GM12891 (cell line): ENCODE data around the gene ZCCHC4.

Source experiments
- DNase-seq: peaks from one replicate; pipeline ENCODE4 v3.0.0; 2011; ENCODE audit warnings: low spot score; ENCODE audit not compliant: insufficient read length
- FAIRE-seq: peaks from 2 replicates; lab custom pipeline; 2011; peaks lifted over from hg19 to GRCh38; lab: Jason Lieb, UNC
- PAX5 ChIP-seq: IDR thresholded peaks from 2 replicates; pipeline ENCODE4 v1.6.1; 2011; ENCODE audit warnings: low read length, moderate library complexity, mild to moderate bottlenecking; ENCODE audit not compliant: insufficient read depth, severe bottlenecking
- POLR2A ChIP-seq: IDR thresholded peaks from 2 replicates; pipeline ENCODE4 v1.6.1; 2011; ENCODE audit warnings: low read depth, low read length, control low read depth
- POLR2AphosphoS5 ChIP-seq: IDR thresholded peaks from 2 replicates; pipeline ENCODE4 v1.6.1; 2011; ENCODE audit warnings: low read depth, low read length, control low read depth
- POU2F2 ChIP-seq: IDR thresholded peaks from 2 replicates; pipeline ENCODE4 v1.6.1; 2011; ENCODE audit warnings: low read depth, mild to moderate bottlenecking, control low read depth, low read length, moderate library complexity
- SPI1 ChIP-seq: IDR thresholded peaks from 2 replicates; pipeline ENCODE4 v1.6.1; 2011; ENCODE audit warnings: low read depth, low read length, control low read depth
- TAF1 ChIP-seq: IDR thresholded peaks from 2 replicates; pipeline ENCODE4 v1.6.1; 2011; ENCODE audit warnings: low read depth, low read length, control low read depth

The ZCCHC4 gene

DNA sequence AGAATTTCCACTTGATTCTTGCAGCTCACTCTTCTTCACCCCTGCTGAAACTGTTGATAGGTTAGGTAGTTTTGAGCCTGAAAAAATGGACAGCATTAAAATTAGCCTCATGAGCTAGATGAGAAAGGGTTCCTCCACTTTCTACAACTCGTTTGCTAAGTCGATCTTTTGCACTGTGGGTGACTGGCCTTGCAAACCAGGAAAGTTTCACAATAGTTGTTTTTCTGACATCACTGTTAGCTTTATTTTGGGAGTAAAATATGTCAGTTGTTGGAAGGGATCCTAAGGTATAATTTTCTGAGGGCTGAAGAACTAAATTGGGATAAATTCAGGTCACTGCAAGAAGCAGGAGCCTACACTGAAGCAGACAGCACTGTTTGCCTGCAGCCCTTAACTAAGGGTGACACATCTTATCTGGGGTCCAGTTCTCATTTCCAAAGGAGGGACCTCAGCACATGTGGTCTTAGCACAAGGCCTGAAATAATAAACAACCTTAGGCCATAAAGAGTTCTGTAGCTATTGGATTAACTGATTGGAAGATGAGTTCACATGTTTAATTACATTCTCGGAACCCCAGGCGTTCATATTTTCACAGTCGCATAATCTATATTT, 93.6 kb downstream of the ZCCHC4 start:
- no peak for TF ChIP-seq POLR2AphosphoS5
- DNase-seq, result no peak
- FAIRE-seq, result no peak

DNA sequence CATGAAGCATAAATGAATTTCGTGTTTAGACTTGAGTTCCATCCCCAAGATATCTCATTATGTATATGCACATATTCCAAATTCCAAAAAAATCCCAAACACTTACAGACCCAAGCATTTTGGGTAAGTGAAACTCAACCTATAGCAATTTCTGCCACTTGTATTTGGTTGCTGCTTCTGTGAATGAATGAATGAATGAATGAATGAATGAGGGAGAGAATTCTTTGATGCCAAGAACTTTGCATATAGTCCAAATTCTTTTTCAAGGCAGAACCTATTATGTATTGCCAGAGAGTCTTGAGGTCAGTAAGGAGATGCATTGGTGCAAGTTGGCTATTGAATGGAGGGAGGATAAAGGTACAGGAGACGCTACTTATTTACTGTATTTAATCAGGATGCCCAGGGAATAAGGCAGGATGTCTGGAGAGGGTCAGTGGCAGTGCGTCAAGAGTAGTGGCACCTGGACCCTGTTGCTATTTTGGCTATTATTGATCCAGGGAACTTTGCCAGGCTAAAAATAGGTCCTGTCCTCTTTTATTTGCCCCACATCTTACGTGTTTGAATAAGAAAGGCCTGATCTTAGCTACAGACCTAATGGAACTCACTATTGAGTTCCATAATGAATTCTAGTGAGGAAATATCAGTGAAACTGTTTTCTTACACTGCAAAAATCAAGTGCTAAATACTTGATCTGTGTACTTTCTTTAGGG, 98.4 kb downstream of the ZCCHC4 start:
- TF ChIP-seq POU2F2 (no peak), SPI1 (no peak), PAX5 (no peak), TAF1 (no peak), POLR2AphosphoS5 (no peak), POLR2A (no peak)
- DNase-seq, result no peak
- FAIRE-seq, result peak; percentile 63

- FAIRE-seq (no peak), DNase-seq (no peak)
- TF ChIP-seq SPI1 (no peak), PAX5 (no peak), TAF1 (no peak), POLR2AphosphoS5 (no peak), POU2F2 (no peak), POLR2A (no peak)
Observed at GRCh38 chr4:25413261-25413660, 100.7 kb downstream of the ZCCHC4 start.

- no peak for FAIRE-seq
- DNase-seq, result no peak
- TF ChIP-seq POLR2A (no peak), SPI1 (no peak), POU2F2 (no peak), PAX5 (no peak), TAF1 (no peak), POLR2AphosphoS5 (no peak)
Observed at GRCh38 chr4:25417014-25417413, 104.4 kb downstream of the ZCCHC4 start.
